GM23248 (cell line): ENCODE measurements around the gene CDH13. TPM values are rescaled to one million over a fixed set of nuclear protein-coding genes. Genes with fewer than 3 reads are reported as not detected.

Experiments used
- DNase-seq: peaks from one replicate; pipeline ENCODE4 v3.0.0-alpha.2; 2015
- H2AFZ ChIP-seq: fragments of 200-600 bp; sonication (generic); 2 replicates; pipeline ENCODE4 v1.6.1; 2016; ENCODE audit warnings: antibody characterized with exemption
- H3F3A ChIP-seq: fragments of 200-600 bp; sonication (generic); 2 replicates; pipeline ENCODE4 v1.6.1; 2016; ENCODE audit warnings: mild to moderate bottlenecking, antibody characterized with exemption, mixed run types; ENCODE audit not compliant: insufficient read depth
- H3K27ac ChIP-seq: fragments of 200-600 bp; sonication (generic); 2 replicates; pipeline ENCODE4 v1.5.1; 2016; ENCODE audit warnings: mild to moderate bottlenecking
- H3K27me3 ChIP-seq: fragments of 200-600 bp; sonication (generic); replicated peaks from 2 replicates; pipeline ENCODE4 v1.6.1; 2016; ENCODE audit warnings: mild to moderate bottlenecking; ENCODE audit not compliant: insufficient read depth
- H3K36me3 ChIP-seq: fragments of 200-600 bp; sonication (generic); 2 replicates; pipeline ENCODE4 v1.6.1; 2016; ENCODE audit warnings: low read depth, mild to moderate bottlenecking
- H3K4me1 ChIP-seq: fragments of 200-600 bp; sonication (generic); 2 replicates; pipeline ENCODE4 v1.6.1; 2016; ENCODE audit warnings: mild to moderate bottlenecking; ENCODE audit not compliant: insufficient read depth
- H3K4me2 ChIP-seq: fragments of 200-600 bp; sonication (generic); one replicate; pipeline ENCODE4 v1.6.1; 2016; ENCODE audit warnings: mild to moderate bottlenecking; ENCODE audit not compliant: unreplicated experiment
- H3K4me3 ChIP-seq: fragments of 200-600 bp; sonication (generic); 2 replicates; pipeline ENCODE4 v1.5.1; 2016; ENCODE audit warnings: mild to moderate bottlenecking
- H3K79me2 ChIP-seq: fragments of 200-600 bp; sonication (generic); 2 replicates; pipeline ENCODE4 v1.6.1; 2016; ENCODE audit warnings: mild to moderate bottlenecking; ENCODE audit not compliant: insufficient read depth
- H3K9ac ChIP-seq: fragments of 200-600 bp; sonication (generic); 2 replicates; pipeline ENCODE4 v1.6.1; 2016; ENCODE audit warnings: mild to moderate bottlenecking
- H3K9me2 ChIP-seq: fragments of 200-600 bp; sonication (generic); 2 replicates; pipeline ENCODE4 v1.6.1; 2016; ENCODE audit warnings: mixed run types, mild to moderate bottlenecking, moderate library complexity; ENCODE audit not compliant: insufficient read depth
- H3K9me3 ChIP-seq: fragments of 200-600 bp; sonication (generic); one replicate; pipeline ENCODE4 v1.6.1; 2017; ENCODE audit warnings: low read depth
- H4K20me1 ChIP-seq: fragments of 200-600 bp; sonication (generic); 2 replicates; pipeline ENCODE4 v1.6.0; 2016; ENCODE audit not compliant: insufficient read depth
- EZH2 ChIP-seq: fragments of 200-600 bp; sonication (generic); IDR thresholded peaks from 2 replicates; pipeline ENCODE4 v1.6.1; 2018; ENCODE audit warnings: antibody characterized with exemption, mild to moderate bottlenecking; ENCODE audit not compliant: insufficient read depth, poor library complexity, severe bottlenecking
- EZH2phosphoT487 ChIP-seq: fragments of 200-600 bp; sonication (generic); IDR thresholded peaks from 2 replicates; pipeline ENCODE4 v1.6.1; 2018; ENCODE audit warnings: antibody characterized with exemption, moderate library complexity, mild to moderate bottlenecking, low read depth; ENCODE audit not compliant: insufficient read depth
- WGBS, 2 experiments: methylation state at CpG; one replicate each; pipeline ENCODE4 v1.1.6; 2015 to 2017; ENCODE audit warnings: low lambda C conversion rate in 2 of 2, low coverage in 1 of 2; ENCODE audit errors: missing lambda C conversion rate in 2 of 2; 5-methylcytosine and 5-hydroxymethylcytosine counted together
- in situ Hi-C: fragments of 300-500 bp; cut with MboI; formaldehyde crosslinking; loops from 2 replicates; pipeline ENCODE4 v1.15.0; 2020
- polyA plus RNA-seq: library from polyadenylated mRNA; unstranded; fragments of >200 nt; fragmentation: Nextera tagmentation; extraction: Ambion mirVana; gene quantifications from 2 replicates; pipeline ENCODE4 v1.2.1, GENCODE V29; 2016
- total RNA-seq: library from RNA; depleted of rRNA; stranded (reverse); fragments of >200 nt; shearing (Covaris generic); gene quantifications from 2 replicates; pipeline ENCODE4 v1.2.3, GENCODE V29; 2014

Gene CDH13
- total and polyA plus RNA-seq, 2 experiments from 2014 or later: 51.0 to 52.8 TPM

- H3K9ac ChIP-seq: no peak overlapping the region
- no peaks in the 10 kb centered on the region for H3K9me2 ChIP-seq
- no peaks in the 10 kb centered on the region for H4K20me1 ChIP-seq
- no peak for TF ChIP-seq EZH2
- TF ChIP-seq EZH2phosphoT487: no peak
- no peaks in the 10 kb centered on the region for H3F3A ChIP-seq
- H3K9me3 ChIP-seq: no peaks in the 10 kb centered on the region
- no peaks in the 10 kb centered on the region for H3K36me3 ChIP-seq
- WGBS, 2 experiments: 89 to 94% methylated on average over 3 of the region's 3 CpGs
- no peaks in the 10 kb centered on the region for H3K79me2 ChIP-seq
- no peaks in the 10 kb centered on the region for H3K27me3 ChIP-seq
- peaks cover 7% of the 10 kb centered on the region; the same call in 1 of the 2 replicates for H3K4me1 ChIP-seq
- in situ Hi-C loops: loop anchor here (25.0 kb wide), 1 partner anchor 1176 kb away; no protein-coding TSS in a partner anchor
- H3K27ac ChIP-seq: no peak overlapping the region
- H3K4me2 ChIP-seq: no peak overlapping the region
- no peak overlapping the region for H3K4me3 ChIP-seq
- H2AFZ ChIP-seq: no peak overlapping the region
- DNase-seq: no peak
Measured at GRCh38 chr16:83438326-83438725, 811.6 kb downstream of the CDH13 start.

GRCh38 chr16:83439412-83439811 is 812.6 kb downstream of the CDH13 start:
- WGBS, 2 experiments: 93 to 96% methylated on average over 6 of the region's 6 CpGs
- in situ Hi-C loops: loop anchor here (25.0 kb wide), 1 partner anchor 1177 kb away; no protein-coding TSS in a partner anchor
- Histone ChIP-seq H3K36me3 (no peaks in the 10 kb centered on the region), H3K9me2 (no peaks in the 10 kb centered on the region), H3K4me1 (peaks cover 7% of the 10 kb centered on the region; the same call in 1 of the 2 replicates), H4K20me1 (no peaks in the 10 kb centered on the region), H3K79me2 (no peaks in the 10 kb centered on the region), H3K4me3 (no peak overlapping the region), H3K9ac (no peak overlapping the region), H3K4me2 (no peak overlapping the region), H3K27ac (no peak overlapping the region), H2AFZ (no peak overlapping the region), H3K27me3 (no peaks in the 10 kb centered on the region), H3K9me3 (no peaks in the 10 kb centered on the region), H3F3A (no peaks in the 10 kb centered on the region)
- TF ChIP-seq EZH2 (no peak), EZH2phosphoT487 (no peak)
- no peak for DNase-seq

GRCh38 chr16:83441517-83441916 is 814.7 kb downstream of the CDH13 start:
- H3K9me3 ChIP-seq: no peaks in the 10 kb centered on the region
- 10 to 16% methylated on average over 4 of the region's 4 CpGs for WGBS, 2 experiments
- H3K4me2 ChIP-seq: no peak overlapping the region
- no peak overlapping the region for H3K4me3 ChIP-seq
- in situ Hi-C loops: loop anchor here (25.0 kb wide), 1 partner anchor 1179 kb away; no protein-coding TSS in a partner anchor
- H3K79me2 ChIP-seq: no peaks in the 10 kb centered on the region
- no peaks in the 10 kb centered on the region for H4K20me1 ChIP-seq
- no peaks in the 10 kb centered on the region for H3F3A ChIP-seq
- H3K4me1 ChIP-seq: peaks cover 7% of the 10 kb centered on the region; the same call in 1 of the 2 replicates
- no peak overlapping the region for H3K27ac ChIP-seq
- H3K9ac ChIP-seq: no peak overlapping the region
- no peak for TF ChIP-seq EZH2phosphoT487
- TF ChIP-seq EZH2: no peak
- peak; percentile 20 for DNase-seq
- H3K27me3 ChIP-seq: no peaks in the 10 kb centered on the region
- no peak overlapping the region for H2AFZ ChIP-seq
- no peaks in the 10 kb centered on the region for H3K36me3 ChIP-seq
- no peaks in the 10 kb centered on the region for H3K9me2 ChIP-seq

- in situ Hi-C loops: loop anchor here (25.0 kb wide), 1 partner anchor 1182 kb away; no protein-coding TSS in a partner anchor
- Histone ChIP-seq H3K9ac (no peak overlapping the region), H3K27ac (no peak overlapping the region), H3F3A (no peaks in the 10 kb centered on the region), H3K27me3 (no peaks in the 10 kb centered on the region), H2AFZ (no peak overlapping the region), H3K4me3 (no peak overlapping the region), H3K36me3 (no peaks in the 10 kb centered on the region), H3K79me2 (no peaks in the 10 kb centered on the region), H3K9me3 (no peaks in the 10 kb centered on the region), H3K4me2 (no peak overlapping the region), H4K20me1 (no peaks in the 10 kb centered on the region), H3K9me2 (no peaks in the 10 kb centered on the region), H3K4me1 (peaks cover 7% of the 10 kb centered on the region; the same call in 1 of the 2 replicates)
- DNase-seq: no peak
- 98% methylated on average over 3 of the region's 3 CpGs for WGBS, 2 experiments
- TF ChIP-seq EZH2phosphoT487: no peak
- no peak for TF ChIP-seq EZH2
Measured at GRCh38 chr16:83443972-83444371, 817.2 kb downstream of the CDH13 start.
